Measurements from ENCODE around the gene TMIGD3. TPM values are rescaled to one million over a fixed set of nuclear protein-coding genes. Genes with fewer than 3 reads are reported as not detected.

The TMIGD3 gene
- total RNA-seq, 2 donors from 2014 or later = not detected

GRCh38 chr1:111446967-111447892 lies 56.2 kb downstream of the TMIGD3 start:
- Mint-ChIP-seq H3K36me3 (ENCODE audit: insufficient read depth in 2 of 2) (peaks cover 11 to 29% of the 10 kb centered on the region in 2 donors), H3K27me3 (ENCODE audit: low read depth) (no peaks in the 10 kb centered on the region), H3K4me1 (ENCODE audit: low read depth) (peaks cover 89% of the 10 kb centered on the region), H3K27ac (peak overlapping the region; percentile 97), H3K4me3 (peak overlapping the region; percentile 97 to 100), H3K9me3 (no peaks in the 10 kb centered on the region)
- no peak for ATAC-seq (replicated peaks in 1 of 2)
- no peak for DNase-seq

DNA sequence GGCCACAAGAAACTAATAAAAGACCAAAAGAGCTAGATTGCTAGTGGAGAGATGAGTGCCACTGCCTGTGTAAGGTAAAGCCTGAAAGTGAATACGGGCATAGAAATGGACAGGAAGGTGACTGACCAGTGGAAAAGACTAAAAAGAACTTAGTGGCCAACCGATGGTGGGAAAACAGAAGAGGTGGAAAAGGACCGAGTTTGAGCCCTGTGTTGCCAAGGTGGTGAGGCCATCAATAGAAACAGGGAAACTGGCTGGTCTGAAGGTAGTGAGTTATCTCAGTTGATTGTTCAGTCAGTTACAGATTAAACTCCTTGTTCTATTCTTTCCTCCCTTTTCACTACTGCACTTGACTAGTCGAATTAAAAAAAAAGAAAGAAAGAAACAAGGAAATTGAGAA lies 56.9 kb downstream of the TMIGD3 start:
- H3K9me3 Mint-ChIP-seq = no peaks in the 10 kb centered on the region
- H3K27me3 Mint-ChIP-seq (ENCODE audit: low read depth) = no peaks in the 10 kb centered on the region
- peak overlapping the region; percentile 97 to 100 for H3K4me3 Mint-ChIP-seq
- peaks cover 11 to 28% of the 10 kb centered on the region in 2 donors for H3K36me3 Mint-ChIP-seq (ENCODE audit: insufficient read depth in 2 of 2)
- H3K27ac Mint-ChIP-seq = peak overlapping the region; percentile 97
- DNase-seq (no peak), ATAC-seq (replicated peaks in 1 of 2) (no peak)
- H3K4me1 Mint-ChIP-seq (ENCODE audit: low read depth) = peaks cover 89% of the 10 kb centered on the region

- H3K36me3 Mint-ChIP-seq (ENCODE audit: insufficient read depth in 2 of 2) = peaks cover 4 to 31% of the 10 kb centered on the region in 2 donors
- peak overlapping the region; percentile 73 for H3K27ac Mint-ChIP-seq
- no peak for DNase-seq
- H3K4me3 Mint-ChIP-seq = no peak overlapping the region
- ATAC-seq (replicated peaks in 1 of 2) = no peak
- no peaks in the 10 kb centered on the region for H3K9me3 Mint-ChIP-seq
- no peaks in the 10 kb centered on the region for H3K27me3 Mint-ChIP-seq (ENCODE audit: low read depth)
- H3K4me1 Mint-ChIP-seq (ENCODE audit: low read depth) = peaks cover 72% of the 10 kb centered on the region
Observed at GRCh38 chr1:111444031-111444430, 59.4 kb downstream of the TMIGD3 start.

DNA sequence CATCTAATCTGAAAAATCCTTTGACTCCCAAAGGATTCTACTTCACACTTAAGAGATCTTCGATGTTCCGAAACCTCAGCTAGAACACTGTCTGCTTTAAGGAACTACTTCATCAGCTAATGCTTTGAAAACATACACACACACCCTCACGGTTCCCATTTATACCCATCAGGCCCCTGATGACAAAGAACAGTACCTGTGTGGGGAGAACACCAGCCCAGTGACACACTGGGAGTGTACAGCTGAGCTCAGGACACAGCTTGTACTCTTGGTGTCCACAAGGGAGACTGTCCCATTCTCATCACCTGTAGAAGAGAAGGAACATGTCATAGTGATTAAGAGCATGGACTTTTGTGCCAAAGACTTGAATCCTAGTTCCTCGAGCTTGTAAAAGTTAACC lies 61.0 kb downstream of the TMIGD3 start:
- H3K4me1 Mint-ChIP-seq (ENCODE audit: low read depth) = peaks cover 62% of the 10 kb centered on the region
- H3K27ac Mint-ChIP-seq = peak overlapping the region; percentile 82
- ATAC-seq (replicated peaks in 1 of 2) (peak; percentile 92 to 96), DNase-seq (peak; percentile 47 to 48)
- no peaks in the 10 kb centered on the region for H3K9me3 Mint-ChIP-seq
- H3K4me3 Mint-ChIP-seq = peak overlapping the region in 1 of 2 donors; percentile 66
- no peaks in the 10 kb centered on the region for H3K27me3 Mint-ChIP-seq (ENCODE audit: low read depth)
- H3K36me3 Mint-ChIP-seq (ENCODE audit: insufficient read depth in 2 of 2) = peaks cover 4 to 34% of the 10 kb centered on the region in 2 donors

GRCh38 chr1:111441573-111442192 lies 61.8 kb downstream of the TMIGD3 start:
- ATAC-seq (replicated peaks in 1 of 2) (peak; percentile 52 to 61), DNase-seq (peak; percentile 66 to 67)
- peak overlapping the region; percentile 82 for H3K27ac Mint-ChIP-seq
- H3K4me3 Mint-ChIP-seq = no peak overlapping the region
- H3K27me3 Mint-ChIP-seq (ENCODE audit: low read depth) = no peaks in the 10 kb centered on the region
- H3K9me3 Mint-ChIP-seq = no peaks in the 10 kb centered on the region
- peaks cover 54% of the 10 kb centered on the region for H3K4me1 Mint-ChIP-seq (ENCODE audit: low read depth)
- H3K36me3 Mint-ChIP-seq (ENCODE audit: insufficient read depth in 2 of 2) = peaks cover 4 to 37% of the 10 kb centered on the region in 2 donors

DNA sequence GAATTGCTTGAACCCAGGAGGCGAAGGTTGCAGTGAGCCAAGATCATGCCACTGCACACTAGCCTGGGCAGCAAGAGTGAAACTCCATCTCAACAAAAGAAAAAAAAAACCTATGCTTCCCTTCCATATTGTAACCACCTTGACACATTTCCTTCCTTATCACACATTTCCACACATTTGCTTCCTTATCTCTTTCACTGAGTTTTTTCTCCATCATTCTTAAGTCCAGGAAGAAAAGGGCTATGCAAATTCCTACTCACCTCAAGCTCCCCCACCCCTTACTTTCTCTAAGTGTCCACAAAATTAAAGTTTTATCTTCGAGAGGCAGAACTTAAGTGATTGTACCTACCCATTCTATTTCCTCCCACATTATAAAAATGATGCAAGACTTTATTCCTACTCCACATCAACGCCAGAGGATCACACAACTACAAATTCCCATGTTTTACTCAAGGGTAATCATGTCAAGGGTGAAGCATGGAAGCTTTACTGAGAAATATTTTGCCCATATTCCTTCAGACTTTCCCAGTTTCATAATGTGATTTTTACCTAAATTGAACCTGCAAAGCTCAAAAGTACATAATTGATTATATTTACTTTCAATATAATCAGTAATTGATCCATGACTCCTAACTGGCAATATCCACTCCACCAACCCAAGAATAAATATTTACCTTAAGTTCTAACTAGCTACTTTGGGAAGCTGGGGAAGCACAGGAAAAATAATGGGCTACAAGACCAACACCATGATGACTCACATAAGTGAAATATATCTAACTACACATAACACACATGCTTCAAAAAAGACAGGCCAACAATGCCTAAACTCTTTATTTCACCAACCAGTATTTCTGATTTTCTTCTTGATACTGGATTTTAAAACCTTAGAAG lies 63.7 kb downstream of the TMIGD3 start:
- Mint-ChIP-seq H3K4me1 (ENCODE audit: low read depth) (peaks cover 36% of the 10 kb centered on the region), H3K27me3 (ENCODE audit: low read depth) (no peaks in the 10 kb centered on the region), H3K9me3 (no peaks in the 10 kb centered on the region), H3K27ac (peak overlapping the region; percentile 24), H3K36me3 (ENCODE audit: insufficient read depth in 2 of 2) (peaks cover 4 to 32% of the 10 kb centered on the region in 2 donors), H3K4me3 (no peak overlapping the region)
- ATAC-seq (replicated peaks in 1 of 2) (no peak), DNase-seq (no peak)

DNA sequence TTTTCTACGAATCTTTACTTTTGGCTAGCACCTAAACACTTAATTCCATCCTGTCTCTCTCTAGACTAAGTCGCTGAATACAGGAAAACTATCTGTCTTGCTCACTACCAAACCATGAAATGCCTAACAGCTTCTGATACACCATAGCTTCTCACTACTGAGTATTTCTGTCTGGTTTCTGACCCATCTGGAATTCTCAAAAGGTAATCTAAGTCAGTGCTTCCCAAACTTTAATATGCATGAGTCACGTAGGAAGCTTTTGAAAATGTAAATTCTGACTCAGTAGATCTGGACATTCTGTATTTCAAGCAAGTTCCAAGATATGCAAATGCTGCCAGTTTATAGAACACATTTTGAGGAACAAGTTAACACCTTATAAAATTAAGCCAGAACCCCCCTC lies 66.7 kb downstream of the TMIGD3 start:
- H3K27ac Mint-ChIP-seq = peak overlapping the region; percentile 68
- H3K4me1 Mint-ChIP-seq (ENCODE audit: low read depth) = peaks cover 6% of the 10 kb centered on the region
- H3K36me3 Mint-ChIP-seq (ENCODE audit: insufficient read depth in 2 of 2) = peaks cover 1 to 23% of the 10 kb centered on the region in 2 donors
- no peak overlapping the region for H3K4me3 Mint-ChIP-seq
- no peaks in the 10 kb centered on the region for H3K27me3 Mint-ChIP-seq (ENCODE audit: low read depth)
- no peak for ATAC-seq (replicated peaks in 1 of 2)
- DNase-seq = no peak
- no peaks in the 10 kb centered on the region for H3K9me3 Mint-ChIP-seq

Other genes with a start within 250 kb of the TMIGD3 start
- gene CHIA, start 212.8 kb downstream of the TMIGD3 start, total RNA-seq = not detected
- 1 to 10 TPM; 5.1 to 7.2 TPM for gene OVGP1, start 75.9 kb downstream of the TMIGD3 start, total RNA-seq
- gene WDR77, start 54.4 kb downstream of the TMIGD3 start, total RNA-seq = 10 to 100 TPM; 15.7 to 21.5 TPM
- 100 to 1,000 TPM; 203 to 245 TPM for gene ATP5PB, start 54.2 kb downstream of the TMIGD3 start, total RNA-seq
- 10 to 100 TPM; 11.4 to 11.7 TPM for gene C1orf162, start 29.6 kb downstream of the TMIGD3 start, total RNA-seq
- gene ADORA3, start within 50 bp of the TMIGD3 start, total RNA-seq = under 1 TPM in 1 of 2 donors, not detected in 1; 0.58 TPM
- gene RAP1A, start 116.2 kb upstream of the TMIGD3 start, total RNA-seq = 100 to 1,000 TPM; 216 TPM
- 1 to 10 TPM; 3.9 to 4.3 TPM for gene INKA2, start 235.8 kb upstream of the TMIGD3 start, total RNA-seq

All from activated T-cell treated with anti-CD3 and anti-CD28 coated beads, Interleukin-2, amount 50 U/mL, for 72 hours (primary cell).